ENCODE measurements around the gene MYLK. TPM values are rescaled to one million over a fixed set of nuclear protein-coding genes. Genes with fewer than 3 reads are reported as not detected.

The MYLK gene
- total RNA-seq, 1 experiment from 2014 or later = 23.0 TPM

DNA sequence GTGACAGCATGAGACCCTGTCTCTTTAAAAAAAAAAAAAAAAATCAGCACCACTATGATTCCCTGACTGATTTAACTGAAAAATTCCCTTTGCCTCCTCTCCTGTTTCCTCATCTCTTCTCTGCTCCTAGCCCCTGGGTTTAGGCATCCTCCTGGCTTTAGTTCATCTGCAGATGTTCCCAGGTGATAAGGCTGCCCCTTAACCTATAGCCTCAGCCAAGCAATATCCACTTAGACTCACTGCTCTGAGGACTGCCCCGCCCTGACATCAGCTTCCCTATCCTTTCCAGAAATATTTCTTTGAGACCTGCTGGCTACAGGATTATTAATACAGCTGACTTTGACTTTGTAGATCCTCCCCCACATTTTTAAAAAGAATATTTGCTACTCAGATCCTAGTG is 259.8 kb downstream of the MYLK start:
- no peaks in the 10 kb centered on the region for H3K27me3 ChIP-seq (replicated peaks; ENCODE audit: control insufficient read depth, insufficient read depth, low read length)
- Mint-ChIP-seq H3K4me1 (ENCODE audit: low read depth, unreplicated experiment) (peaks cover 22% of the 10 kb centered on the region), H3K9me3 (ENCODE audit: unreplicated experiment) (no peaks in the 10 kb centered on the region), H3K27ac (ENCODE audit: unreplicated experiment) (no peak overlapping the region), H3K4me3 (ENCODE audit: unreplicated experiment) (no peak overlapping the region), H3K27me3 (ENCODE audit: insufficient read depth, unreplicated experiment) (no peaks in the 10 kb centered on the region), H3K36me3 (ENCODE audit: insufficient read depth, unreplicated experiment) (peaks cover 10% of the 10 kb centered on the region)
- DNase-seq = no peak
- H3K4me1 ChIP-seq = peaks cover 6% of the 10 kb centered on the region; the same call in 1 of the 2 replicates
- no peaks in the 10 kb centered on the region for H3K9me3 ChIP-seq
- no peaks in the 10 kb centered on the region for H3K36me3 ChIP-seq (ENCODE audit: control insufficient read depth, insufficient read depth, low read length)
- CTCF ChIA-PET = interaction anchor here (0.7 kb wide), 1 partner anchor 34 kb away, joined by 4 read pairs; no protein-coding TSS in a partner anchor
- TF ChIP-seq, protein P1, sequence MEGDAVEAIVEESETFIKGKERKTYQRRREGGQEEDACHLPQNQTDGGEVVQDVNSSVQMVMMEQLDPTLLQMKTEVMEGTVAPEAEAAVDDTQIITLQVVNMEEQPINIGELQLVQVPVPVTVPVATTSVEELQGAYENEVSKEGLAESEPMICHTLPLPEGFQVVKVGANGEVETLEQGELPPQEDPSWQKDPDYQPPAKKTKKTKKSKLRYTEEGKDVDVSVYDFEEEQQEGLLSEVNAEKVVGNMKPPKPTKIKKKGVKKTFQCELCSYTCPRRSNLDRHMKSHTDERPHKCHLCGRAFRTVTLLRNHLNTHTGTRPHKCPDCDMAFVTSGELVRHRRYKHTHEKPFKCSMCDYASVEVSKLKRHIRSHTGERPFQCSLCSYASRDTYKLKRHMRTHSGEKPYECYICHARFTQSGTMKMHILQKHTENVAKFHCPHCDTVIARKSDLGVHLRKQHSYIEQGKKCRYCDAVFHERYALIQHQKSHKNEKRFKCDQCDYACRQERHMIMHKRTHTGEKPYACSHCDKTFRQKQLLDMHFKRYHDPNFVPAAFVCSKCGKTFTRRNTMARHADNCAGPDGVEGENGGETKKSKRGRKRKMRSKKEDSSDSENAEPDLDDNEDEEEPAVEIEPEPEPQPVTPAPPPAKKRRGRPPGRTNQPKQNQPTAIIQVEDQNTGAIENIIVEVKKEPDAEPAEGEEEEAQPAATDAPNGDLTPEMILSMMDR (IDR thresholded peaks at IDR 0.05; ENCODE audit: insufficient read depth in 1 of 2, low read depth in 1 of 2, low read length in 1 of 2, severe bottlenecking in 1 of 2, unreplicated experiment in 1 of 2) = no peak
- BruUV-seq (replicated peaks) = no TSS peak
- H3K4me3 ChIP-seq (ENCODE audit: low read depth, low read length) = no peak overlapping the region
- intact Hi-C loops (cut with micrococcal nuclease; ENCODE audit: unreplicated experiment) = no loop called here
- POLR2A ChIA-PET = no interaction called here

DNA sequence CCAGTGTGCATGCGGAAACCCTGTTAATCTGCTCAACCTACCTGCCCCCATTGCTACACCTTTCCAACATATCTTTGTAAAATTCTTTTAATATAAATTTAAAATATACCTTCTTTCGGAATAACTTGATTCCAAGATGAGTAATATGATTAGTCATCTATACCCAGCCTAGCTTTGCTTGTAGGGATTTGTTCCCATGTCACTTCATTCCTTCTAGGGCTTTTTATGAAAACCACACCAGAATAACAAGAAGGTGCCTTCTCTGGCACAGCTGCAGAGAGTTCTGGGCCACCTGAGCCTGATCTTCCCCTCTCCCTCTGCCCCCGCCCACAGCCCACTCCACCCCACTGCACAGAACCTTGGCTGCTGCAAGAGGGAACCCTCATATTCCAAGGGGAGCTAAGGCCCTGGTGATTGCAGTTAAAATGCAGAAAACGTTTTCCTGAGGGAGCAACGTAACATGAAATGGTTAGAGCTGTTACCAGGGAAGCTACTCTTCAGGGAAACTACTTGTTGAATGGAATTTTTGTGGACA is 260.7 kb downstream of the MYLK start:
- H3K27ac Mint-ChIP-seq (ENCODE audit: unreplicated experiment) = no peak overlapping the region
- Histone ChIP-seq H3K36me3 (ENCODE audit: control insufficient read depth, insufficient read depth, low read length) (no peaks in the 10 kb centered on the region), H3K4me3 (ENCODE audit: low read depth, low read length) (no peak overlapping the region), H3K9me3 (no peaks in the 10 kb centered on the region), H3K4me1 (peaks cover 6% of the 10 kb centered on the region; the same call in 1 of the 2 replicates), H3K27me3 (replicated peaks; ENCODE audit: control insufficient read depth, insufficient read depth, low read length) (no peaks in the 10 kb centered on the region)
- no peaks in the 10 kb centered on the region for H3K9me3 Mint-ChIP-seq (ENCODE audit: unreplicated experiment)
- TF ChIP-seq, protein P1 (IDR thresholded peaks at IDR 0.05; ENCODE audit: insufficient read depth in 1 of 2, low read depth in 1 of 2, low read length in 1 of 2, severe bottlenecking in 1 of 2, unreplicated experiment in 1 of 2) = no peak
- H3K36me3 Mint-ChIP-seq (ENCODE audit: insufficient read depth, unreplicated experiment) = peaks cover 10% of the 10 kb centered on the region
- ChIA-PET CTCF (interaction anchor here (0.7 kb wide), 1 partner anchor 35 kb away, joined by 4 read pairs; no protein-coding TSS in a partner anchor), POLR2A (no interaction called here)
- no peak for DNase-seq
- H3K27me3 Mint-ChIP-seq (ENCODE audit: insufficient read depth, unreplicated experiment) = no peaks in the 10 kb centered on the region
- no TSS peak for BruUV-seq (replicated peaks)
- intact Hi-C loops (cut with micrococcal nuclease; ENCODE audit: unreplicated experiment) = no loop called here
- H3K4me1 Mint-ChIP-seq (ENCODE audit: low read depth, unreplicated experiment) = peaks cover 22% of the 10 kb centered on the region
- no peak overlapping the region for H3K4me3 Mint-ChIP-seq (ENCODE audit: unreplicated experiment)

DNA sequence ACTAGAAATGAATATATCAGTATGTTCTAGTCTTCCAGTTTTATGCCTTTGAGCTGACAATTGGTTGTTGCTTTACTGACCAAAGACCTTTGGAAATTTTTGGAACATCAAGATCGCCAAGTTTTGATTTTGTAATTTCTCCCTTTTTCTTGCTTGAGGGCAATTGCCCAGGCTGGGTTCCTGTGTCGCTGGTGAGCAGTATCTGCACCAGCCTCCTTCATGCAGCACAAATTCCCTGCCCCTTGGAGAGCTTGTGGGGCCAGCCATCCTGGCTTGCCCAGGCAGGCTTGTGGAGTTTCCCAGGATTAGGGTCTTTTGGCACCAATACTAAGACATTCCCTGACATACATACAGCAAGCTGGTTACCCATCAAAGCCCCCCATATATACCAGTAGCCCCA is 261.4 kb downstream of the MYLK start:
- Mint-ChIP-seq H3K9me3 (ENCODE audit: unreplicated experiment) (no peaks in the 10 kb centered on the region), H3K36me3 (ENCODE audit: insufficient read depth, unreplicated experiment) (peaks cover 10% of the 10 kb centered on the region), H3K4me1 (ENCODE audit: low read depth, unreplicated experiment) (peaks cover 27% of the 10 kb centered on the region), H3K27ac (ENCODE audit: unreplicated experiment) (no peak overlapping the region), H3K27me3 (ENCODE audit: insufficient read depth, unreplicated experiment) (no peaks in the 10 kb centered on the region), H3K4me3 (ENCODE audit: unreplicated experiment) (no peak overlapping the region)
- DNase-seq = no peak
- intact Hi-C loops (cut with micrococcal nuclease; ENCODE audit: unreplicated experiment) = no loop called here
- Histone ChIP-seq H3K9me3 (no peaks in the 10 kb centered on the region), H3K4me1 (peaks cover 6% of the 10 kb centered on the region; the same call in 1 of the 2 replicates), H3K4me3 (ENCODE audit: low read depth, low read length) (no peak overlapping the region), H3K36me3 (ENCODE audit: control insufficient read depth, insufficient read depth, low read length) (no peaks in the 10 kb centered on the region), H3K27me3 (replicated peaks; ENCODE audit: control insufficient read depth, insufficient read depth, low read length) (no peaks in the 10 kb centered on the region)
- POLR2A ChIA-PET = no interaction called here
- TF ChIP-seq, protein P1 (IDR thresholded peaks at IDR 0.05; ENCODE audit: insufficient read depth in 1 of 2, low read depth in 1 of 2, low read length in 1 of 2, severe bottlenecking in 1 of 2, unreplicated experiment in 1 of 2) = no peak
- CTCF ChIA-PET = no interaction called here
- no TSS peak for BruUV-seq (replicated peaks)

All from Caco-2 (cell line).